BJ (cell line): ENCODE measurements around the gene PCDHAC2. TPM values are rescaled to one million over a fixed set of nuclear protein-coding genes. Genes with fewer than 3 reads are reported as not detected.

ENCODE experiments used
- CTCF ChIA-PET: fragments of 350-600 bp; formaldehyde crosslinking; extraction: SDS; loops from one replicate; lab custom pipeline; 2021; ENCODE audit warnings: antibody characterized with exemption, inconsistent platforms; lab: Yijun Ruan, JAX
- POLR2A ChIA-PET: fragments of 300-600 bp; sonication (Branson Sonifier 250); formaldehyde crosslinking; extraction: SDS; loops from one replicate; lab custom pipeline; 2021; ENCODE audit warnings: antibody characterized with exemption; lab: Charles Lee
- DNase-seq: peaks from one replicate; pipeline ENCODE4 v3.0.0-alpha.2; 2011; ENCODE audit warnings: low read depth
- H3K27me3 ChIP-seq: 2 replicates; pipeline ENCODE4 v1.6.0; 2011; ENCODE audit warnings: low read length; ENCODE audit not compliant: control insufficient read depth, insufficient read depth
- H3K36me3 ChIP-seq: 2 replicates; pipeline ENCODE4 v1.5.1; 2011; ENCODE audit warnings: low read length; ENCODE audit not compliant: control insufficient read depth, insufficient read depth
- H3K4me3 ChIP-seq: 2 replicates; pipeline ENCODE4 v1.5.1; 2011; ENCODE audit warnings: low read depth, mild to moderate bottlenecking, control low read depth, low read length
- CTCF ChIP-seq: IDR thresholded peaks from 2 replicates; pipeline ENCODE4 v1.5.1; 2011; ENCODE audit warnings: low read depth, mild to moderate bottlenecking, control low read depth, inconsistent platforms, low read length, moderate library complexity; ENCODE audit not compliant: insufficient read depth
- polyA plus RNA-seq: library from polyadenylated mRNA; depleted of rRNA; stranded (reverse); fragments of >200 nt; gene quantifications from 2 replicates; pipeline ENCODE4 v1.2.3, GENCODE V29; 2011

The PCDHAC2 gene
- polyA plus RNA-seq, 1 experiment: 0.06 TPM

GRCh38 chr5:140927228-140927573 lies 39.1 kb upstream of the PCDHAC2 start:
- POLR2A ChIA-PET: no interaction called here
- no peaks in the 10 kb centered on the region for H3K36me3 ChIP-seq
- H3K4me3 ChIP-seq: peak overlapping the region; percentile 26
- peaks cover 6% of the 10 kb centered on the region for H3K27me3 ChIP-seq
- TF ChIP-seq CTCF: no peak
- no peak for DNase-seq
- CTCF ChIA-PET: interaction anchor here (1.5 kb wide), 1 partner anchor 9 kb away, joined by 3 read pairs; no protein-coding TSS in a partner anchor

- Histone ChIP-seq H3K4me3 (no peak overlapping the region), H3K27me3 (no peaks in the 10 kb centered on the region), H3K36me3 (no peaks in the 10 kb centered on the region)
- no peak for TF ChIP-seq CTCF
- CTCF ChIA-PET: no interaction called here
- POLR2A ChIA-PET: no interaction called here
- no peak for DNase-seq
These were observed 31.2 kb upstream of the PCDHAC2 start for GRCh38 chr5:140934964-140935606.

- ChIA-PET POLR2A (no interaction called here), CTCF (no interaction called here)
- H3K27me3 ChIP-seq: no peaks in the 10 kb centered on the region
- H3K4me3 ChIP-seq: no peak overlapping the region
- no peak for TF ChIP-seq CTCF
- no peak for DNase-seq
- no peaks in the 10 kb centered on the region for H3K36me3 ChIP-seq
These were observed 19.7 kb upstream of the PCDHAC2 start for GRCh38 chr5:140946578-140946977.

- no peak for TF ChIP-seq CTCF
- no peaks in the 10 kb centered on the region for H3K36me3 ChIP-seq
- H3K4me3 ChIP-seq: no peak overlapping the region
- DNase-seq: no peak
- POLR2A ChIA-PET: no interaction called here
- CTCF ChIA-PET: no interaction called here
- no peaks in the 10 kb centered on the region for H3K27me3 ChIP-seq
These were observed 14.6 kb upstream of the PCDHAC2 start for GRCh38 chr5:140951636-140952035.

GRCh38 chr5:140953234-140953633 lies 13.0 kb upstream of the PCDHAC2 start:
- POLR2A ChIA-PET: no interaction called here
- CTCF ChIA-PET: no interaction called here
- TF ChIP-seq CTCF: no peak
- no peak overlapping the region for H3K4me3 ChIP-seq
- H3K27me3 ChIP-seq: no peaks in the 10 kb centered on the region
- no peaks in the 10 kb centered on the region for H3K36me3 ChIP-seq
- no peak for DNase-seq
